Endodermal cell (in vitro differentiated cells): ENCODE measurements around the gene SECISBP2. TPM values are rescaled to one million over a fixed set of nuclear protein-coding genes. Genes with fewer than 3 reads are reported as not detected.
"Not testable (repeated sequence)": the region's sequence is repeated elsewhere in the genome, so short reads cannot be mapped to it uniquely, and the experiment has no call there.

Experiments used
- DNase-seq: peaks from one replicate; pipeline ENCODE4 v3.0.0-alpha.2; 2017
- H3K27ac ChIP-seq: 2 replicates; pipeline ENCODE4 v1.5.1; 2013; ENCODE audit warnings: mild to moderate bottlenecking, low read depth, low read length, moderate library complexity
- H3K27me3 ChIP-seq: 2 replicates; pipeline ENCODE4 v1.6.1; 2013; ENCODE audit warnings: mild to moderate bottlenecking, low read length, moderate library complexity; ENCODE audit not compliant: insufficient read depth, control insufficient read depth, poor library complexity, severe bottlenecking
- H3K36me3 ChIP-seq: 2 replicates; pipeline ENCODE4 v1.7.0; 2013; ENCODE audit warnings: mild to moderate bottlenecking, low read length, moderate library complexity; ENCODE audit not compliant: control insufficient read depth, insufficient read depth
- H3K4me1 ChIP-seq: one replicate; pipeline ENCODE4 v1.7.0; 2013; ENCODE audit warnings: low read length; ENCODE audit not compliant: control insufficient read depth, insufficient read depth
- H3K4me3 ChIP-seq: 2 replicates; pipeline ENCODE4 v1.5.1; 2013; ENCODE audit warnings: mild to moderate bottlenecking, low read length, moderate library complexity
- H3K9ac ChIP-seq: 2 replicates; pipeline ENCODE4 v1.6.1; 2013; ENCODE audit warnings: mild to moderate bottlenecking, low read length, moderate library complexity; ENCODE audit not compliant: poor library complexity, severe bottlenecking; ENCODE audit errors: extremely low read depth
- H3K9me3 ChIP-seq: 2 replicates; pipeline ENCODE4 v1.6.1; 2013; ENCODE audit warnings: mild to moderate bottlenecking, low read length, moderate library complexity; ENCODE audit not compliant: control insufficient read depth
- H3K27ac Mint-ChIP-seq: 2 replicates; pipeline ENCODE4 v1.8.0; 2020; ENCODE audit warnings: mixed read lengths
- H3K27me3 Mint-ChIP-seq: 2 replicates; pipeline ENCODE4 v1.8.0; 2021; ENCODE audit warnings: mild to moderate bottlenecking, mixed read lengths; ENCODE audit not compliant: insufficient read depth
- H3K36me3 Mint-ChIP-seq: 2 replicates; pipeline ENCODE4 v1.8.0; 2020; ENCODE audit warnings: low read depth, mixed read lengths
- H3K4me1 Mint-ChIP-seq: 2 replicates; pipeline ENCODE4 v1.8.0; 2020; ENCODE audit warnings: mixed read lengths
- H3K4me3 Mint-ChIP-seq: 2 replicates; pipeline ENCODE4 v1.8.0; 2020; ENCODE audit warnings: mild to moderate bottlenecking, moderate library complexity, mixed read lengths
- H3K9me3 Mint-ChIP-seq: 2 replicates; pipeline ENCODE4 v1.8.0; 2020; ENCODE audit warnings: mild to moderate bottlenecking, mixed read lengths
- WGBS, 2 experiments: methylation state at CpG; one replicate each; pipeline versions ENCODE4 v1.1.5 to v1.1.7; 2013; ENCODE audit warnings: missing lambda C conversion rate in 2 of 2, mixed read lengths in 1 of 2; ENCODE audit not compliant: insufficient coverage in 1 of 2, insufficient read length in 1 of 2; 5-methylcytosine and 5-hydroxymethylcytosine counted together
- total RNA-seq, 2 donors: library from RNA; stranded (reverse); fragmentation: NEBNext Ultra II Directional in 1 of 2; extraction: Animal tissue kit (Norgen Biotek cat#: 25700) in 1 of 2; gene quantifications; 2 replicates in 1 of 2; 3 replicates in 1 of 2; pipeline ENCODE4 v1.2.1, GENCODE V29; 2021
- TF ChIP-seq, protein P1 (sequence below): fragments of 200-600 bp; sonication (generic); conservative IDR thresholded peaks from 2 replicates; pipeline ENCODE4 v1.5.0; 2021; ENCODE audit warnings: antibody characterized with exemption, mild to moderate bottlenecking

The SECISBP2 gene
- total RNA-seq, 2 donors from 2014 or later = 55.7 to 56.0 TPM

DNA sequence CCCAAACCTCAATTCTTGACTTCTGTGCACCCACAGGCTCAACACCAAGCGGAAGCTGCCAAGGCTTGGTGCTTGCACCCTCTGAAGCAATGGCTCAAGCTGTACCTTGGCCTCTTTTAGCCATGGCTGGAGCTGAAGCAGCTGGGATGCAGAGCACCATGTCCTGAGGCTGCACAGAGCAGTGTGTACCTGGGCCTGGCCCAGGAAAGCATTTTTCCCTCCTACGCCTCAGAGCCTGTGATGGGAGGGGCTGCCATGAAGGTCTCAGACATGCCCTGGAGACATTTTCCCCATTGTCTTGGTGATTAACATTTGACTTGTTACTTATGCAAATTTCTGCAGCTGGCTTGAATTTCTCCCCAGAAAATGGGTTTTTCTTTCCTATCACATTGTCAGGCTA, 42.3 kb upstream of the SECISBP2 start:
- Mint-ChIP-seq H3K9me3 (peaks cover 55% of the 10 kb centered on the region), H3K36me3 (peaks cover 18% of the 10 kb centered on the region)
- not testable (repeated sequence) for H3K27me3 Mint-ChIP-seq, H3K27ac Mint-ChIP-seq, H3K4me1 Mint-ChIP-seq, H3K4me1 ChIP-seq, H3K4me3 ChIP-seq, H3K27ac ChIP-seq, H3K27me3 ChIP-seq, H3K4me3 Mint-ChIP-seq, H3K9ac ChIP-seq, DNase-seq, H3K36me3 ChIP-seq
- H3K9me3 ChIP-seq = peaks cover 53% of the 10 kb centered on the region
- WGBS, 2 experiments = 91 to 100% methylated on average over 1 to 2 of the region's 2 CpGs

DNA sequence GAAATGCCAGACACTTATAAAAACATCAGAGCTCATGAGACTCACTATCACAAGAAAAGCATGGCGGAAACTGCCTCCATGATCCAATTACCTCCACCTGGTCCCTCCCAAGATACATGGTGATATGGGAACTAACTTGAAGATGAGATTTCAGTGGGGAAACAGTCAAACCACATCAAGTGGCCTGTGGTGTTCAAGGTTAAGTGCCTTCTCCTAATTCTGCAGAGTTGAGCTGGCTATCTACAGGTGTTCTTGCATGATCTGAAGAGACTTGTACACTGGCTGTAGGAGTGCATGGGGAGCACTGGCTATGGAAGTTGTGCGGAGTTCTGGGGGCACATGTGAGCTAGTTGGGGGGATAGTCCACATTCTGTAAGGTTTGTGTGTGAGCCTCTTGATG, 41.3 kb upstream of the SECISBP2 start:
- H3K27ac ChIP-seq = no peak overlapping the region
- H3K27me3 Mint-ChIP-seq = no peaks in the 10 kb centered on the region
- no peak for DNase-seq
- no peak overlapping the region for H3K4me3 ChIP-seq
- H3K27me3 ChIP-seq = no peaks in the 10 kb centered on the region
- WGBS, 2 experiments = 97% methylated on average over 2 of the region's 2 CpGs; no CpG with 5 or more reads in 1 of the 2 experiments
- no peak overlapping the region for H3K4me3 Mint-ChIP-seq
- no peaks in the 10 kb centered on the region for H3K4me1 Mint-ChIP-seq
- peaks cover 18% of the 10 kb centered on the region for H3K36me3 Mint-ChIP-seq
- H3K4me1 ChIP-seq = no peaks in the 10 kb centered on the region
- TF ChIP-seq, protein P1, sequence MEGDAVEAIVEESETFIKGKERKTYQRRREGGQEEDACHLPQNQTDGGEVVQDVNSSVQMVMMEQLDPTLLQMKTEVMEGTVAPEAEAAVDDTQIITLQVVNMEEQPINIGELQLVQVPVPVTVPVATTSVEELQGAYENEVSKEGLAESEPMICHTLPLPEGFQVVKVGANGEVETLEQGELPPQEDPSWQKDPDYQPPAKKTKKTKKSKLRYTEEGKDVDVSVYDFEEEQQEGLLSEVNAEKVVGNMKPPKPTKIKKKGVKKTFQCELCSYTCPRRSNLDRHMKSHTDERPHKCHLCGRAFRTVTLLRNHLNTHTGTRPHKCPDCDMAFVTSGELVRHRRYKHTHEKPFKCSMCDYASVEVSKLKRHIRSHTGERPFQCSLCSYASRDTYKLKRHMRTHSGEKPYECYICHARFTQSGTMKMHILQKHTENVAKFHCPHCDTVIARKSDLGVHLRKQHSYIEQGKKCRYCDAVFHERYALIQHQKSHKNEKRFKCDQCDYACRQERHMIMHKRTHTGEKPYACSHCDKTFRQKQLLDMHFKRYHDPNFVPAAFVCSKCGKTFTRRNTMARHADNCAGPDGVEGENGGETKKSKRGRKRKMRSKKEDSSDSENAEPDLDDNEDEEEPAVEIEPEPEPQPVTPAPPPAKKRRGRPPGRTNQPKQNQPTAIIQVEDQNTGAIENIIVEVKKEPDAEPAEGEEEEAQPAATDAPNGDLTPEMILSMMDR = no peak
- no peaks in the 10 kb centered on the region for H3K36me3 ChIP-seq
- H3K9ac ChIP-seq = no peak overlapping the region
- H3K9me3 ChIP-seq = peaks cover 49% of the 10 kb centered on the region
- peaks cover 50% of the 10 kb centered on the region for H3K9me3 Mint-ChIP-seq
- H3K27ac Mint-ChIP-seq = no peak overlapping the region

- no peak overlapping the region for H3K4me3 Mint-ChIP-seq
- peaks cover 46% of the 10 kb centered on the region for H3K9me3 ChIP-seq
- no peaks in the 10 kb centered on the region for H3K4me1 ChIP-seq
- H3K9ac ChIP-seq = no peak overlapping the region
- TF ChIP-seq, protein P1 = no peak
- H3K9me3 Mint-ChIP-seq = peaks cover 46% of the 10 kb centered on the region
- DNase-seq = no peak
- no peak overlapping the region for H3K4me3 ChIP-seq
- peaks cover 18% of the 10 kb centered on the region for H3K36me3 Mint-ChIP-seq
- H3K27ac ChIP-seq = no peak overlapping the region
- no peak overlapping the region for H3K27ac Mint-ChIP-seq
- H3K36me3 ChIP-seq = no peaks in the 10 kb centered on the region
- H3K27me3 ChIP-seq = no peaks in the 10 kb centered on the region
- no peaks in the 10 kb centered on the region for H3K4me1 Mint-ChIP-seq
- H3K27me3 Mint-ChIP-seq = no peaks in the 10 kb centered on the region
These were observed 40.8 kb upstream of the SECISBP2 start for GRCh38 chr9:89277454-89277853.

GRCh38 chr9:89278551-89278950, 39.7 kb upstream of the SECISBP2 start:
- Mint-ChIP-seq H3K4me3 (no peak overlapping the region), H3K27me3 (no peaks in the 10 kb centered on the region)
- H3K36me3 ChIP-seq = no peaks in the 10 kb centered on the region

More at GRCh38 chr9:89278551-89278950, 39.7 kb upstream of the SECISBP2 start:
- Histone ChIP-seq H3K9ac (no peak overlapping the region), H3K4me1 (no peaks in the 10 kb centered on the region), H3K4me3 (no peak overlapping the region), H3K27me3 (no peaks in the 10 kb centered on the region), H3K27ac (no peak overlapping the region), H3K9me3 (peaks cover 35% of the 10 kb centered on the region)
- TF ChIP-seq, protein P1 = no peak
- Mint-ChIP-seq H3K27ac (no peak overlapping the region), H3K9me3 (peaks cover 44% of the 10 kb centered on the region), H3K4me1 (no peaks in the 10 kb centered on the region), H3K36me3 (peaks cover 24% of the 10 kb centered on the region)
- DNase-seq = no peak
- 98 to 100% methylated on average over 2 of the region's 2 CpGs for WGBS, 2 experiments
